Measurements from ENCODE around the gene MARCKS.

DNA sequence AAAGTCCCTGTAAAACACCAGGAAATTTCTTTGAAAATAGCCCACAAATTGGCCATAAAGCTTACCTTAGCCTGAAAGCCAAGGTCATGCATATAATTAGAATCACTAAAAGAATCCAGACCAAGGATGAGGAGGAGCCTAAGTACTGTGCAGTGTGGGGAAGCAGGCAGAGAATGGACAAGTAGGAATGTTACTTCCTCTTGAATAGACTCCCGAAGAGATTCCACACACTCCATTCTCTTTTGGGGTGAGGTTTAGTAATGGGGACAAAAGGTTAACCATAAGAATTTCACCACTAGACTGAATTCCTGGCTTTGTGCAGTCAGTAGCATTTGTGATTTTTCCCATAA, 27.5 kb upstream of the MARCKS start:
- TF ChIP-seq ZSCAN30 (tag by site-specific recombination; IDR thresholded peaks at IDR 0.05) (no peak), ZNF501 (tag by site-specific recombination; IDR thresholded peaks at IDR 0.05) (no peak), ZNF114 (tag by site-specific recombination; IDR thresholded peaks at IDR 0.05) (no peak), ZNF350 (tag by site-specific recombination; IDR thresholded peaks at IDR 0.05) (no peak), ZNF292 (tag by site-specific recombination; IDR thresholded peaks at IDR 0.05; ENCODE audit: borderline replicate concordance, low read depth) (no peak)
- TF ChIP-seq, protein P1, sequence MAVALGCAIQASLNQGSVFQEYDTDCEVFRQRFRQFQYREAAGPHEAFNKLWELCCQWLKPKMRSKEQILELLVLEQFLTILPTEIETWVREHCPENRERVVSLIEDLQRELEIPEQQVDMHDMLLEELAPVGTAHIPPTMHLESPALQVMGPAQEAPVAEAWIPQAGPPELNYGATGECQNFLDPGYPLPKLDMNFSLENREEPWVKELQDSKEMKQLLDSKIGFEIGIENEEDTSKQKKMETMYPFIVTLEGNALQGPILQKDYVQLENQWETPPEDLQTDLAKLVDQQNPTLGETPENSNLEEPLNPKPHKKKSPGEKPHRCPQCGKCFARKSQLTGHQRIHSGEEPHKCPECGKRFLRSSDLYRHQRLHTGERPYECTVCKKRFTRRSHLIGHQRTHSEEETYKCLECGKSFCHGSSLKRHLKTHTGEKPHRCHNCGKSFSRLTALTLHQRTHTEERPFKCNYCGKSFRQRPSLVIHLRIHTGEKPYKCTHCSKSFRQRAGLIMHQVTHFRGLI (tag by site-specific recombination; IDR thresholded peaks at IDR 0.05), result no peak
- TF ChIP-seq, protein P2, sequence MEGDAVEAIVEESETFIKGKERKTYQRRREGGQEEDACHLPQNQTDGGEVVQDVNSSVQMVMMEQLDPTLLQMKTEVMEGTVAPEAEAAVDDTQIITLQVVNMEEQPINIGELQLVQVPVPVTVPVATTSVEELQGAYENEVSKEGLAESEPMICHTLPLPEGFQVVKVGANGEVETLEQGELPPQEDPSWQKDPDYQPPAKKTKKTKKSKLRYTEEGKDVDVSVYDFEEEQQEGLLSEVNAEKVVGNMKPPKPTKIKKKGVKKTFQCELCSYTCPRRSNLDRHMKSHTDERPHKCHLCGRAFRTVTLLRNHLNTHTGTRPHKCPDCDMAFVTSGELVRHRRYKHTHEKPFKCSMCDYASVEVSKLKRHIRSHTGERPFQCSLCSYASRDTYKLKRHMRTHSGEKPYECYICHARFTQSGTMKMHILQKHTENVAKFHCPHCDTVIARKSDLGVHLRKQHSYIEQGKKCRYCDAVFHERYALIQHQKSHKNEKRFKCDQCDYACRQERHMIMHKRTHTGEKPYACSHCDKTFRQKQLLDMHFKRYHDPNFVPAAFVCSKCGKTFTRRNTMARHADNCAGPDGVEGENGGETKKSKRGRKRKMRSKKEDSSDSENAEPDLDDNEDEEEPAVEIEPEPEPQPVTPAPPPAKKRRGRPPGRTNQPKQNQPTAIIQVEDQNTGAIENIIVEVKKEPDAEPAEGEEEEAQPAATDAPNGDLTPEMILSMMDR (tag by site-specific recombination; IDR thresholded peaks at IDR 0.05), result no peak
